Gastroesophageal sphincter (tissue), 3 donors: ENCODE data around the gene EXOC6B.

ENCODE experiments used
- POLR2A ChIP-seq, 2 donors: fragments of 450-650 bp; IDR thresholded peaks; one replicate each; pipeline ENCODE4 v1.6.1; 2017; ENCODE audit warnings: antibody characterized with exemption in 2 of 2, mild to moderate bottlenecking in 2 of 2, moderate library complexity in 1 of 2
- POLR2AphosphoS5 ChIP-seq: sonication (generic); formaldehyde crosslinking; IDR thresholded peaks from one replicate; pipeline ENCODE4 v1.6.1; 2017; ENCODE audit warnings: antibody characterized with exemption
- TF ChIP-seq, protein P1 (sequence below), 4 experiments: fragments of 200-600 bp in 2 of 4; fragments of 450-650 bp in 2 of 4; sonication (generic) in 1 of 4; IDR thresholded peaks; one replicate each; pipeline ENCODE4 v1.5.1; 2017 to 2019; ENCODE audit warnings: antibody characterized with exemption in 4 of 4, mild to moderate bottlenecking in 2 of 4, moderate library complexity in 2 of 4

DNA sequence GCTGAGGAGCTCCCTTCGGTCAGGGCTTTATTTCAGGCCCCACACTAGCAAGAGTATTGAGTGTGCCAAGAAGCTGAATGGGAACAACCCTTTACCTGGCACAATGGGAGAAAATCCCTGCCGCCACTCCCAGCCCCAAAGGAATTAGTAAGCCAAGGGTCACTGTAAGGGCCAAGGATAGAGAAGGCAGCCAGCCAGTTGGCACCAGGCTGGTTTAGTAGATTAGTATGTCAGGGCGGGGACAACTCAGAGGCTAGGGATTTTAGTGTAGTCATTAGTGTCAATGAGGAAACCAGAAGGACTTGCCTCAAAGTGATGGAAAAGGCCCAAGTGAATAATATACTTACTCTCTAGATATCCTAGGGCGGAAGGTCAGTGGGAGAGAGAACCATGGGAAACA is 643.3 kb downstream of the EXOC6B start:
- TF ChIP-seq, protein P1, sequence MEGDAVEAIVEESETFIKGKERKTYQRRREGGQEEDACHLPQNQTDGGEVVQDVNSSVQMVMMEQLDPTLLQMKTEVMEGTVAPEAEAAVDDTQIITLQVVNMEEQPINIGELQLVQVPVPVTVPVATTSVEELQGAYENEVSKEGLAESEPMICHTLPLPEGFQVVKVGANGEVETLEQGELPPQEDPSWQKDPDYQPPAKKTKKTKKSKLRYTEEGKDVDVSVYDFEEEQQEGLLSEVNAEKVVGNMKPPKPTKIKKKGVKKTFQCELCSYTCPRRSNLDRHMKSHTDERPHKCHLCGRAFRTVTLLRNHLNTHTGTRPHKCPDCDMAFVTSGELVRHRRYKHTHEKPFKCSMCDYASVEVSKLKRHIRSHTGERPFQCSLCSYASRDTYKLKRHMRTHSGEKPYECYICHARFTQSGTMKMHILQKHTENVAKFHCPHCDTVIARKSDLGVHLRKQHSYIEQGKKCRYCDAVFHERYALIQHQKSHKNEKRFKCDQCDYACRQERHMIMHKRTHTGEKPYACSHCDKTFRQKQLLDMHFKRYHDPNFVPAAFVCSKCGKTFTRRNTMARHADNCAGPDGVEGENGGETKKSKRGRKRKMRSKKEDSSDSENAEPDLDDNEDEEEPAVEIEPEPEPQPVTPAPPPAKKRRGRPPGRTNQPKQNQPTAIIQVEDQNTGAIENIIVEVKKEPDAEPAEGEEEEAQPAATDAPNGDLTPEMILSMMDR (IDR thresholded peaks at IDR 0.05): no peak
- TF ChIP-seq POLR2A (IDR thresholded peaks at IDR 0.05) (no peak), POLR2AphosphoS5 (no peak)
